GM12878 (cell line): ENCODE results near the gene SSBP3. TPM values are rescaled to one million over a fixed set of nuclear protein-coding genes. Genes with fewer than 3 reads are reported as not detected.

Experiments
- ATAC-seq: fragments of 200-7000 bp; cut with Tn5 transposase; 3 replicates; pipeline ENCODE4 v1.9.1; 2020; ENCODE audit warnings: mild to moderate bottlenecking, moderate library complexity
- BruUV-seq: library from RNA; stranded (reverse); fragments of 400-500 nt; replicated peaks from 2 replicates; lab custom pipeline; 2021; lab: Mats Ljungman, UMichigan
- CTCF ChIA-PET: fragments of 300-600 bp; sonication (Branson Sonifier 250); formaldehyde crosslinking; extraction: SDS; loops from one replicate; lab custom pipeline; 2021; ENCODE audit warnings: inconsistent platforms; lab: Yijun Ruan, JAX
- POLR2A ChIA-PET: fragments of 350-600 bp; formaldehyde crosslinking; extraction: SDS; loops from one replicate; lab custom pipeline; 2021; ENCODE audit warnings: inconsistent platforms; lab: Charles Lee
- RAD21 ChIA-PET: fragments of 300-600 bp; sonication (Branson Sonifier 250); formaldehyde crosslinking; loops from one replicate; lab custom pipeline; 2023; ENCODE audit warnings: antibody characterized with exemption; ENCODE audit not compliant: unreplicated experiment; lab: Charles Lee
- SMC1A ChIA-PET: fragments of 300-600 bp; sonication (Branson Sonifier 250); formaldehyde crosslinking; loops from one replicate; lab custom pipeline; 2023; ENCODE audit not compliant: unreplicated experiment, uncharacterized antibody; lab: Charles Lee
- DNase-seq: peaks from one replicate; pipeline ENCODE4 v3.0.0-alpha.2; 2011; ENCODE audit warnings: low read depth, low spot score
- FAIRE-seq: peaks from 3 replicates; lab custom pipeline; 2011; peaks lifted over from hg19 to GRCh38; lab: Jason Lieb, UNC
- H2AFZ ChIP-seq: 2 replicates; pipeline ENCODE4 v1.6.0; 2011; ENCODE audit warnings: low read depth, low read length, control low read depth; ENCODE audit not compliant: control insufficient read depth
- H3K27ac ChIP-seq: 2 replicates; pipeline ENCODE4 v1.5.1; 2011; ENCODE audit warnings: control low read depth; ENCODE audit not compliant: control insufficient read depth, insufficient read depth
- H3K27me3 ChIP-seq, 2 experiments: replicated peaks in 1 of 2; 2 replicates each; pipeline versions ENCODE4 v1.6.0 to v1.6.1; 2011; ENCODE audit warnings: low read length in 1 of 2; ENCODE audit not compliant: control insufficient read depth in 2 of 2, insufficient read depth in 2 of 2
- H3K36me3 ChIP-seq, 2 experiments: 2 replicates each; pipeline ENCODE4 v1.5.1; 2011; ENCODE audit warnings: low read length in 1 of 2; ENCODE audit not compliant: control insufficient read depth in 2 of 2, insufficient read depth in 2 of 2
- H3K4me1 ChIP-seq: 2 replicates; pipeline ENCODE4 v1.6.1; 2011; ENCODE audit warnings: mild to moderate bottlenecking, low read length, moderate library complexity, mixed read lengths; ENCODE audit not compliant: control insufficient read depth, insufficient read depth
- H3K4me2 ChIP-seq: 2 replicates; pipeline ENCODE4 v1.6.0; 2011; ENCODE audit warnings: control low read depth; ENCODE audit not compliant: control insufficient read depth, insufficient read depth
- H3K4me3 ChIP-seq: fragments of 200-600 bp; sonication (generic); 2 replicates; pipeline ENCODE4 v1.5.1; 2016
- H3K79me2 ChIP-seq: 2 replicates; pipeline ENCODE4 v1.6.0; 2011; ENCODE audit warnings: low read length; ENCODE audit not compliant: control insufficient read depth, insufficient read depth
- H3K9ac ChIP-seq: 2 replicates; pipeline ENCODE4 v1.8.0; 2011; ENCODE audit warnings: low read length, control low read depth, mixed read lengths; ENCODE audit not compliant: control insufficient read depth, insufficient read depth
- H3K9me3 ChIP-seq: replicated peaks from 3 replicates; pipeline ENCODE4 v1.5.1; 2011; ENCODE audit warnings: mild to moderate bottlenecking, low read length; ENCODE audit not compliant: control insufficient read depth, insufficient read depth
- H4K20me1 ChIP-seq: 2 replicates; pipeline ENCODE4 v1.6.0; 2011; ENCODE audit not compliant: control insufficient read depth, insufficient read depth
- BACH1 ChIP-seq: fragments of 450-650 bp; IDR thresholded peaks from 2 replicates; pipeline ENCODE4 v1.6.1; 2017; ENCODE audit warnings: mild to moderate bottlenecking, borderline replicate concordance
- CTCF ChIP-seq, 3 experiments: IDR thresholded peaks in 2 of 3; conservative IDR thresholded peaks in 1 of 3; 2 replicates each; pipeline ENCODE4 v1.5.1; 2011; ENCODE audit warnings: low read depth in 3 of 3, low read length in 3 of 3, mild to moderate bottlenecking in 3 of 3, control low read depth in 2 of 3, moderate library complexity in 2 of 3, inconsistent platforms in 1 of 3, mixed read lengths in 1 of 3; ENCODE audit not compliant: control insufficient read depth in 2 of 3, insufficient read depth in 1 of 3; ENCODE audit errors: extremely low read depth in 1 of 3
- EED ChIP-seq: sonication (generic); IDR thresholded peaks from 2 replicates; pipeline ENCODE4 v1.6.1; 2016; ENCODE audit warnings: antibody characterized with exemption, low read depth
- ETV6 ChIP-seq, 2 experiments: fragments of 450-650 bp in 1 of 2; IDR thresholded peaks in 1 of 2; conservative IDR thresholded peaks in 1 of 2; 2 replicates each; pipeline ENCODE4 v1.6.1; 2014; ENCODE audit warnings: antibody characterized with exemption in 1 of 2, borderline replicate concordance in 1 of 2, low read depth in 1 of 2, mild to moderate bottlenecking in 1 of 2, moderate library complexity in 1 of 2
- HDAC6 ChIP-seq: fragments of 200-600 bp; sonication (generic); IDR thresholded peaks from one replicate; pipeline ENCODE4 v1.8.0; 2017; ENCODE audit warnings: antibody characterized with exemption; ENCODE audit not compliant: unreplicated experiment
- IRF5 ChIP-seq: fragments of 450-650 bp; IDR thresholded peaks from 2 replicates; pipeline ENCODE4 v1.6.1; 2017; ENCODE audit warnings: borderline replicate concordance
- JUND ChIP-seq: IDR thresholded peaks from 2 replicates; pipeline ENCODE4 v1.6.1; 2012; ENCODE audit warnings: low read depth, mild to moderate bottlenecking, low read length, improper control_type of control experiment, moderate library complexity
- MXI1 ChIP-seq: fragments of 150-350 bp; IDR thresholded peaks from 2 replicates; pipeline ENCODE4 v1.6.1; 2011; ENCODE audit warnings: low read depth, mild to moderate bottlenecking, inconsistent platforms, low read length, improper control_type of control experiment
- PAX8 ChIP-seq: fragments of 450-650 bp; IDR thresholded peaks from 2 replicates; pipeline ENCODE4 v1.6.1; 2017; ENCODE audit warnings: mild to moderate bottlenecking, moderate library complexity
- SPI1 ChIP-seq: IDR thresholded peaks from 2 replicates; pipeline ENCODE4 v1.6.1; 2011; ENCODE audit warnings: low read depth, mild to moderate bottlenecking, low read length, moderate library complexity, borderline replicate concordance; ENCODE audit not compliant: insufficient read depth
- SRF ChIP-seq, 2 experiments: IDR thresholded peaks; 2 replicates each; pipeline ENCODE4 v1.6.1; 2011; ENCODE audit warnings: low read depth in 2 of 2, low read length in 2 of 2, mild to moderate bottlenecking in 1 of 2, moderate library complexity in 1 of 2
- TAF1 ChIP-seq: IDR thresholded peaks from 2 replicates; pipeline ENCODE4 v1.6.1; 2011; ENCODE audit warnings: mild to moderate bottlenecking, low read depth, low read length, borderline replicate concordance
- ZNF622 ChIP-seq: fragments of 450-650 bp; IDR thresholded peaks from 2 replicates; pipeline ENCODE4 v1.6.1; 2017; ENCODE audit warnings: mild to moderate bottlenecking, inconsistent platforms
- WGBS: methylation state at CpG from one replicate; pipeline ENCODE4 v1.1.6; 2016; ENCODE audit warnings: low lambda C conversion rate; ENCODE audit not compliant: insufficient replicate concordance, insufficient coverage; ENCODE audit errors: missing lambda C conversion rate; 5-methylcytosine and 5-hydroxymethylcytosine counted together
- in situ Hi-C: fragments of 300-500 bp; cut with MboI; formaldehyde crosslinking; loops from 9 replicates; pipeline ENCODE4 v1.14.3; 2018; ENCODE audit warnings: mixed read lengths
- intact Hi-C: fragments of 100-400 bp; cut with micrococcal nuclease; formaldehyde crosslinking; loops from one replicate; pipeline ENCODE4 v1.14.2; 2022; ENCODE audit not compliant: unreplicated experiment
- polyA plus RNA-seq, 11 experiments: library from polyadenylated mRNA; depleted of rRNA in 4 of 11; unstranded in 6 of 11; stranded (reverse) in 5 of 11; fragments of >200 nt; fragmentation: Nextera tagmentation in 4 of 11; fragmentation: Illumina TruSeq in 1 of 11; extraction: Ambion mirVana in 4 of 11; extraction: Trizol in 1 of 11; gene quantifications; 1 replicate in 1 of 11; 2 replicates in 10 of 11; pipeline versions ENCODE4 v1.2.1 to v1.2.3, GENCODE V29; 2011 to 2016; ENCODE audit warnings: inconsistent platforms in 2 of 11, missing spikeins in 2 of 11, low read depth in 1 of 11
- total RNA-seq, 4 experiments: library from RNA; depleted of rRNA in 3 of 4; stranded (reverse); fragments of >200 nt in 3 of 4; fragmentation: Illumina TruSeq in 1 of 4; extraction: Trizol in 1 of 4; gene quantifications; 2 replicates each; pipeline versions ENCODE4 v1.2.1 to v1.2.3, GENCODE V29; 2013 to 2021

Gene SSBP3
- total and polyA plus RNA-seq, 10 of the 15 experiments (the other 5 are each of a cell fraction or from before 2014, with no cell fraction given) = 4.1 to 51.7 (median 17.1) TPM

- H2AFZ ChIP-seq = no peak overlapping the region
- peaks cover 2% of the 10 kb centered on the region; the same call in 1 of the 2 replicates for H3K79me2 ChIP-seq
- H3K4me3 ChIP-seq = no peak overlapping the region
- no peaks in the 10 kb centered on the region; the same call in 1 of the 2 replicates for H4K20me1 ChIP-seq
- in situ Hi-C loops (no loop called here), intact Hi-C loops (no loop called here)
- H3K4me2 ChIP-seq = no peak overlapping the region
- TF ChIP-seq PAX8 = no peak
- no peak for TF ChIP-seq IRF5
- TF ChIP-seq CTCF (IDR thresholded peaks at IDR 0.05 in 2 of 3, conservative IDR thresholded peaks at IDR 0.05 in 1 of 3; ENCODE audit: control insufficient read depth in 2 of 3, extremely low read depth in 1 of 3, insufficient read depth in 1 of 3, low read depth in 3 of 3, low read length in 3 of 3) = no peak
- TF ChIP-seq ZNF622 = no peak
- no peak for TF ChIP-seq EED
- no peak for TF ChIP-seq SRF (IDR thresholded peaks at IDR 0.05; ENCODE audit: low read depth in 2 of 2, low read length in 2 of 2)
- no peak for TF ChIP-seq HDAC6
- TF ChIP-seq ETV6 (conservative IDR thresholded peaks at IDR 0.05 in 1 of 2, IDR thresholded peaks at IDR 0.05 in 1 of 2; ENCODE audit: borderline replicate concordance in 1 of 2, low read depth in 1 of 2) = no peak
- TF ChIP-seq SPI1 = no peak
- TF ChIP-seq MXI1 = no peak
- no peak for TF ChIP-seq TAF1
- TF ChIP-seq BACH1 = no peak
- no peak for TF ChIP-seq JUND
- ChIA-PET POLR2A (no interaction called here), RAD21 (no interaction called here), CTCF (no interaction called here), SMC1A (no interaction called here)
- ATAC-seq (no peak), DNase-seq (no peak), FAIRE-seq (no peak)
- no TSS peak for BruUV-seq
- H3K27me3 ChIP-seq = no peaks in the 10 kb centered on the region
- no peaks in the 10 kb centered on the region for H3K9me3 ChIP-seq
- peaks cover 13% of the 10 kb centered on the region for H3K4me1 ChIP-seq
- H3K27ac ChIP-seq = no peak overlapping the region
- no peaks in the 10 kb centered on the region; a peak in 1 of 4 replicates for H3K36me3 ChIP-seq
- H3K9ac ChIP-seq = no peak overlapping the region
- 82% methylated on average over 10 of the region's 10 CpGs for WGBS
Observed at GRCh38 chr1:54284781-54285529, 121.2 kb downstream of the SSBP3 start.
